ENCODE measurements around the gene HRH3. TPM values are rescaled to one million over a fixed set of nuclear protein-coding genes. Genes with fewer than 3 reads are reported as not detected.

Gene HRH3
- total RNA-seq, 2 donors from 2014 or later: 0.18 to 0.51 TPM

GRCh38 chr20:62266851-62267250 is 46.8 kb upstream of the HRH3 start:
- Histone ChIP-seq H3K4me3 (no peak overlapping the region), H3K27ac (no peak overlapping the region), H3K36me3 (peaks cover 0 to 5% of the 10 kb centered on the region in 2 donors), H3K9me3 (no peaks in the 10 kb centered on the region), H3K4me1 (replicated peaks) (no peaks in the 10 kb centered on the region), H3K27me3 (replicated peaks; ENCODE audit: insufficient read depth) (no peaks in the 10 kb centered on the region)
- no peak for DNase-seq (ENCODE audit: low spot score)
- WGBS: 87% methylated on average over 13 of the region's 13 CpGs
- intact Hi-C loops (cut with DNase I): no loop called here
- TF ChIP-seq POLR2AphosphoS5 (IDR thresholded peaks at IDR 0.05): no peak
- no peak for TF ChIP-seq POLR2A (IDR thresholded peaks at IDR 0.05)
- TF ChIP-seq CTCF (IDR thresholded peaks at IDR 0.05): no peak

GRCh38 chr20:62266340-62266739 is 46.3 kb upstream of the HRH3 start:
- intact Hi-C loops (cut with DNase I): no loop called here
- H3K36me3 ChIP-seq: peaks cover 0 to 5% of the 10 kb centered on the region in 2 donors
- H3K9me3 ChIP-seq: no peaks in the 10 kb centered on the region
- H3K4me3 ChIP-seq: no peak overlapping the region
- WGBS: 94% methylated on average over 10 of the region's 10 CpGs
- H3K27ac ChIP-seq: no peak overlapping the region
- DNase-seq (ENCODE audit: low spot score): no peak
- no peaks in the 10 kb centered on the region for H3K27me3 ChIP-seq (replicated peaks; ENCODE audit: insufficient read depth)
- H3K4me1 ChIP-seq (replicated peaks): no peaks in the 10 kb centered on the region
- no peak for TF ChIP-seq POLR2AphosphoS5 (IDR thresholded peaks at IDR 0.05)
- TF ChIP-seq POLR2A (IDR thresholded peaks at IDR 0.05): no peak
- no peak for TF ChIP-seq CTCF (IDR thresholded peaks at IDR 0.05)

DNA sequence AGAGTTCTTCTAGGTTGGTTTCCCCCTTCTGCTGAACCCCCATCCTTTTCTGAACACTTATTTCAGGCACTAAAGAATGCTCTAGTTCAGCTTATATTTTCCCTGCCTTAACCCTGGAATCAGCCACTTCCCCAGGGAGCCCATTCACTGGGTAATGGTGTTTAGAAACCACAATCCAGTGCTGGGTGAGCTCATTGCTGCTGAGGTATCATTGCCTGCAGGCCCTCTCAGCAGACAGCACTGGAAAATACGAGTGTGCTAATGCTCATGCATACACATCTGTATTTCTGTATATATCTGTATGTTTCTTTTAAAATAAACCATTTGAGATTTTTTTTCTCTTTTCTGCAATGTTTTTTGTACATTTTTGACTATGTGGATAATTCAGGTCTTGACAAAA is 45.3 kb upstream of the HRH3 start:
- H3K9me3 ChIP-seq: no peaks in the 10 kb centered on the region
- no peak overlapping the region for H3K4me3 ChIP-seq
- 97% methylated on average over 1 of the region's 1 CpG for WGBS
- no peak for DNase-seq (ENCODE audit: low spot score)
- H3K27ac ChIP-seq: no peak overlapping the region
- H3K4me1 ChIP-seq (replicated peaks): no peaks in the 10 kb centered on the region
- peaks cover 0 to 5% of the 10 kb centered on the region in 2 donors for H3K36me3 ChIP-seq
- intact Hi-C loops (cut with DNase I): no loop called here
- TF ChIP-seq POLR2AphosphoS5 (IDR thresholded peaks at IDR 0.05): no peak
- TF ChIP-seq CTCF (IDR thresholded peaks at IDR 0.05): no peak
- TF ChIP-seq POLR2A (IDR thresholded peaks at IDR 0.05): no peak
- H3K27me3 ChIP-seq (replicated peaks; ENCODE audit: insufficient read depth): no peaks in the 10 kb centered on the region

- Histone ChIP-seq H3K4me3 (no peak overlapping the region), H3K27ac (no peak overlapping the region), H3K36me3 (peaks cover 0 to 5% of the 10 kb centered on the region in 2 donors), H3K27me3 (replicated peaks; ENCODE audit: insufficient read depth) (no peaks in the 10 kb centered on the region), H3K4me1 (replicated peaks) (no peaks in the 10 kb centered on the region), H3K9me3 (no peaks in the 10 kb centered on the region)
- whole genome bisulfite sequencing: 97% methylated on average over 14 of the region's 14 CpGs
- DNase-seq (ENCODE audit: low spot score): no peak
- TF ChIP-seq CTCF (IDR thresholded peaks at IDR 0.05): no peak
- intact Hi-C loops (cut with DNase I): no loop called here
Measured at GRCh38 chr20:62263396-62263795, 43.3 kb upstream of the HRH3 start.

- 95% methylated on average over 10 of the region's 10 CpGs for WGBS
Measured at GRCh38 chr20:62262064-62262463, 42.0 kb upstream of the HRH3 start.

More at GRCh38 chr20:62262064-62262463, 42.0 kb upstream of the HRH3 start:
- Histone ChIP-seq H3K36me3 (peaks cover 0 to 5% of the 10 kb centered on the region in 2 donors), H3K27ac (no peak overlapping the region), H3K4me1 (replicated peaks) (no peaks in the 10 kb centered on the region), H3K27me3 (replicated peaks; ENCODE audit: insufficient read depth) (no peaks in the 10 kb centered on the region), H3K4me3 (no peak overlapping the region), H3K9me3 (no peaks in the 10 kb centered on the region)
- intact Hi-C loops (cut with DNase I): no loop called here
- no peak for DNase-seq (ENCODE audit: low spot score)
- TF ChIP-seq POLR2A (IDR thresholded peaks at IDR 0.05) (no peak), CTCF (IDR thresholded peaks at IDR 0.05) (no peak), POLR2AphosphoS5 (IDR thresholded peaks at IDR 0.05) (no peak)

All from prostate gland (tissue), 2 donors.